Muscle of leg (tissue), 11 donors: ENCODE data around the gene HMCN2. TPM values are rescaled to one million over a fixed set of nuclear protein-coding genes. Genes with fewer than 3 reads are reported as not detected.

Experiments used
- DNase-seq: peaks from one replicate; pipeline ENCODE4 v3.0.0; 2013
- H3K27ac ChIP-seq: one replicate; pipeline ENCODE4 v1.5.1; 2013; ENCODE audit warnings: mild to moderate bottlenecking, low read length, control low read depth
- H3K27me3 ChIP-seq: one replicate; pipeline ENCODE4 v1.6.1; 2013; ENCODE audit warnings: low read length; ENCODE audit not compliant: control insufficient read depth, insufficient read depth
- H3K36me3 ChIP-seq: one replicate; pipeline ENCODE4 v1.6.1; 2013; ENCODE audit warnings: low read length; ENCODE audit not compliant: control insufficient read depth, insufficient read depth
- H3K4me1 ChIP-seq: one replicate; pipeline ENCODE4 v1.6.1; 2013; ENCODE audit warnings: low read length; ENCODE audit not compliant: control insufficient read depth, insufficient read depth
- H3K4me3 ChIP-seq: one replicate; pipeline ENCODE4 v1.5.1; 2013; ENCODE audit warnings: low read length, control low read depth
- H3K9me3 ChIP-seq: replicated peaks from 2 replicates; pipeline ENCODE4 v1.6.1; 2013; ENCODE audit warnings: low read depth, low read length; ENCODE audit not compliant: control insufficient read depth
- WGBS: methylation state at CpG from one replicate; pipeline ENCODE4 v1.1.5; 2013; ENCODE audit warnings: missing lambda C conversion rate; ENCODE audit not compliant: insufficient coverage; 5-methylcytosine and 5-hydroxymethylcytosine counted together
- polyA plus RNA-seq, 8 donors: library from polyadenylated mRNA; unstranded; fragments of 120-200 nt; gene quantifications; one replicate each; pipeline versions ENCODE4 v1.2.1 to v1.2.3, GENCODE V29; 2013; ENCODE audit warnings: inconsistent platforms in 1 of 8, low replicate concordance in 1 of 8; ENCODE audit not compliant: insufficient read length in 8 of 8, insufficient read depth in 1 of 8
- total RNA-seq: library from RNA; stranded (reverse); fragments of 120-200 nt; gene quantifications from one replicate; pipeline ENCODE4 v1.2.4, GENCODE V29; 2013

Gene HMCN2
- total and polyA plus RNA-seq, 9 donors: 2.8 to 7.7 (median 4.3) TPM

DNA sequence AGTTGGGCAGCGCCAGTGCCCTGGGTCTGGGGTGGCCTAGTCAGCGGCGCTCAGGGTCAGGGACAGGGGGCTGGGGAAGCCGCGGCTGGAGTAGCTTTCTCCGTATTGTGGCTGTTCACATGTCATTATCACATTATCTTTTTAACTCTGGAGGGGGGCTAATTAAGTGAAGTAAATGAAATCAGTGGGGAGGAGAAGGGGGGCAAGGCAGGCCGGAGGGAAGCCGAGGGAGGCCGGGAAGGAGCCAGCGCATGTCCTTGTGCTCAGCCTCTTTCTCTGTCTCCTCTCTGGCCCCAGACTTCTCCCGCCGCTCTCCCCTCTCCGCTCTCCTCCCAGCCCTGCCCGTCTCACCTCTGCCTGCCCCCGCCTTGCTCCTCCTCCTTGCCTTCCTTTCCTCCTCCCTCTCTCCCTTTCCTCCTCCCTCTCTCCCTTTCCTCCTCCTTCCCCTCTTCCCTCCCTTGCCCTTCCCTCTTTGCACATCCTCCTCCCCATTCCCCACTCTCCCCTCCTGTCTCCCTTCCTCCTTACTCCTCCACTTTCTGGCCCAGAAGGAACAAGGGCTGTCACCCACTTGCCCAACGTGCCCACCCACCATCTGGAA lies 217.9 kb downstream of the HMCN2 start:
- WGBS: 28% methylated on average over 8 of the region's 16 CpGs
- H3K36me3 ChIP-seq: peaks cover 4% of the 10 kb centered on the region

More for the DNA sequence above, 217.9 kb downstream of the HMCN2 start:
- no peak for DNase-seq
- peaks cover 75% of the 10 kb centered on the region for H3K27me3 ChIP-seq
- no peaks in the 10 kb centered on the region for H3K9me3 ChIP-seq
- H3K4me1 ChIP-seq: peaks cover 4% of the 10 kb centered on the region
- H3K27ac ChIP-seq: no peak overlapping the region
- H3K4me3 ChIP-seq: no peak overlapping the region

Other genes starting within 250 kb of the HMCN2 start
- 23.7 TPM for gene FNBP1, start 222.6 kb upstream of the HMCN2 start, total RNA-seq
- gene FNBP1, start 222.6 kb upstream of the HMCN2 start, polyA plus RNA-seq: 10 to 100 TPM; 15.0 to 28.4 (median 18.1) TPM
- gene GPR107, start 211.9 kb upstream of the HMCN2 start, total RNA-seq: 17.9 TPM
- gene GPR107, start 211.9 kb upstream of the HMCN2 start, polyA plus RNA-seq: 10 to 100 TPM; 28.9 to 42.1 (median 36.4) TPM
- 30.4 TPM for gene NCS1, start 93.4 kb upstream of the HMCN2 start, total RNA-seq
- gene NCS1, start 93.4 kb upstream of the HMCN2 start, polyA plus RNA-seq: 10 to 100 TPM; 39.0 to 68.4 (median 61.6) TPM
- 59.9 TPM for gene ASS1, start 179.2 kb downstream of the HMCN2 start, total RNA-seq
- 10 to 100 TPM; 36.4 to 72.7 (median 50.1) TPM for gene ASS1, start 179.2 kb downstream of the HMCN2 start, polyA plus RNA-seq